Amniotic epithelial cell (primary cell): ENCODE data around the gene IMPDH2.
A peak's percentile ranks its signal among the peaks of the same experiment; 100 is the strongest.
"Not testable (repeated sequence)": the region's sequence is repeated elsewhere in the genome, so short reads cannot be mapped to it uniquely, and the experiment has no call there.

Experiments
- DNase-seq: peaks from one replicate; pipeline ENCODE4 v3.0.0-alpha.2; 2010; ENCODE audit warnings: low read depth

The IMPDH2 gene

DNA sequence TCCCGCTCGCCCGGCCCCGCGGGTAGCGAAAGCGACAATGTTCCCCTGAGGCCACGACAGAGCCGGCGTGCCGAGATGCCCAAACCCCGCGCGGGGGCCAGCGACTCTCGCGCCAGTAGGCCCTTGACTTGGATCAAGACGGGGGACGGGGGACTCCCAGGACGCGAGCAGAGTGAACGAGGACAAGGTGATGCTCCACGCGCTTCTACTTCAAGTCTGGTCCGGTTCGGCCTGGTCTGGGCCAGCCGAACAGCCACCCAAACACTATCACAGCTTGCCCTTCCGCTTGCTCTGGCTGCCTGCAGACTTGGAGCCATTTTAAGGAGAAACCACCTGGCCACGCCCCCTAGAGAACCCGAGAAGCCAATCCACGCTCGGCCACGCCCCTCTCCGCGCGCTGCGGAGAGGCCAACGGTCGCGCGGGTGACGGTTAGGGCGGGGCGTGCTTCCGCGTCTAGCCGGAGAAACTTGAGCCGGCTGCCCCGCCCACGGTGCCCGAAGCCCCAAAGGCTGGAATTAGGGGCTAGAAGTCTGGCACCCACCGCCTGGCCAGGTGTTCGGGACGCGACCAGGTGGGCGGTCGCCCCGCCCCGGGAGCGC, 7.9 kb downstream of the IMPDH2 start:
- peak; percentile 93 for DNase-seq

- no peak for DNase-seq
Observed at GRCh38 chr3:49020330-49021212, 8.6 kb downstream of the IMPDH2 start.

- no peak for DNase-seq
Observed at GRCh38 chr3:49019941-49020329, 9.3 kb downstream of the IMPDH2 start.

GRCh38 chr3:49018707-49019006, 10.5 kb downstream of the IMPDH2 start:
- no peak for DNase-seq

- peak; percentile 52 for DNase-seq
Observed at GRCh38 chr3:49017971-49018706, 11.1 kb downstream of the IMPDH2 start, which contains the start of gene DALRD3. DALRD3 (minus strand) TSS chr3:49018580; CDS start chr3:49018564, 16 bp downstream.

GRCh38 chr3:49017229-49017970, 11.8 kb downstream of the IMPDH2 start:
- DNase-seq, result no peak

DNA sequence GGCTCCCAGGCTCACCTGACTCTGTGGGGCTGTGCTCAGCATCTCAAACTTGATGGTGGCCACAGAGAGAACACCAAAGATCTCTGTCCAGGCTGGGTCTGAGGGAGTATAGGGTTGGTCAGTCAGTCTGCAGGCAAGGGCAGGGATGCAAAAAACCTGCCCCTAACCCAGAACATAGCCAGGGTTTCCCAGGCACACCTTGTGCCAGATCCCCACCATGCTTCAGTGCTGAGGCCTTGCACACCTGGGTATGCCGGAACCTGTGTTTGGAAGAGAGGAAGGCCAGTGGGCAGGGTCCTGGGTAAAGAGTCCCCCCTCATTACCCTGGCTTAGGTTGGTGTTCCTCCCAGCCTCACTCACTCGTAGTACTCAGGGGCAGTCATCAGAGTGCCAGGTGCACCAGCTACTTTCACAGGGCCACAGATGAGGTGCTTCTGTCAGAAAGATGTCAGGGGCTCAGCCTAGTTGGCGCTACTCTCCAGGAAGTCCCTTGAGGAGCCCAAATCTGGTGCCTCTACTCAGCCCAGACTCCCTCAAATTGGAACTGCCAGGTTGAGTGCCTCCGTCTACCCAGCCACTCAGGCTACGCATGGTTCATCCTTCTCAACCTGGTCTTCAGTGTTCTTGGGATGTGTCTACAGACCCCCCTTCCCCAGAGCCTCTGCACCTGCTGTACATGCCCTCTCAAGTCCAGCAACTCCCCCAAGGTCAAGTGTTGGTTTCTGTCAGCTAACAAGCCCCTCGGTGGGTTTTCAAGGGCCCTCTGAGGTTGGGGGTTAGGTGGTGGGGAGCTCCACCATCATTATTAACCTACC, 12.6 kb downstream of the IMPDH2 start:
- no peak for DNase-seq

GRCh38 chr3:49015765-49016164, 13.4 kb downstream of the IMPDH2 start:
- DNase-seq, result no peak

- no peak for DNase-seq
Observed at GRCh38 chr3:49015072-49015471, 14.1 kb downstream of the IMPDH2 start.

DNA sequence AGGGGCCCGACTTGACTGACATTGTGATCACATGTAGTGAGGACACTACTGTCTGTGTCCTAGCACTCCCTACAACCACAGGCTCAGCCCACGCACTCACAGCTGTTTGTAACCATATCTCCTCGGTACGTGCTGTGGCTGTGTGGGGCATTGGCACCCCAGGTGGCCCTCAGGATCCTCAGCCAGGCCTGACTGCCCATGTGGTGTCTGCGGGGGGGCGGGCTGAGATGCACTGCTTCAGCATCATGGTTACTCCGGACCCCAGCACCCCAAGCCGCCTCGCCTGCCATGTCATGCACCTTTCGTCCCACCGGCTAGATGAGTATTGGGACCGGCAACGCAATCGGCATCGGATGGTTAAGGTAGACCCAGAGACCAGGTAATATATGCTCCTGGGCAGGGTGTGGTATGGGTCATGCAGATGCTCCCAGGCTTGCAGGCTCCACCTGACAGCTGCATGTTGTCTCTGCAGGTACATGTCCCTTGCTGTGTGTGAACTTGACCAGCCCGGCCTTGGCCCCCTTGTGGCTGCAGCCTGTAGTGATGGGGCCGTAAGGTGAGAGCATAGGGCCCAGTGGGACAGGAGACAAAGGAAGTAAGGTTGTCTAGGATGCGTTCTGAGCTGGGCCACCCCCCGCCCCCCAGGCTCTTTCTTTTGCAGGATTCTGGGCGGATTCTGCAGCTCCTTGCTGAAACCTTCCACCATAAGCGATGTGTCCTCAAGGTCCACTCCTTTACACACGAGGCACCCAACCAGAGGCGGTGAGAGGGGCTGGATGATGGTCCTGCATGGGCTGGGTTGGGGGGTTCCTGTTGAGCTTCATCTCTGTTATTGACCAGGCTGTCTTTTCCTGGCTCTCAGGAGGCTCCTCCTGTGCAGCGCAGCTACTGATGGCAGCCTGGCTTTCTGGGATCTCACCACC, 15.2 kb downstream of the IMPDH2 start:
- peak; percentile 36 for DNase-seq

GRCh38 chr3:49013113-49013737, 16.0 kb downstream of the IMPDH2 start:
- DNase-seq, result no peak

DNA sequence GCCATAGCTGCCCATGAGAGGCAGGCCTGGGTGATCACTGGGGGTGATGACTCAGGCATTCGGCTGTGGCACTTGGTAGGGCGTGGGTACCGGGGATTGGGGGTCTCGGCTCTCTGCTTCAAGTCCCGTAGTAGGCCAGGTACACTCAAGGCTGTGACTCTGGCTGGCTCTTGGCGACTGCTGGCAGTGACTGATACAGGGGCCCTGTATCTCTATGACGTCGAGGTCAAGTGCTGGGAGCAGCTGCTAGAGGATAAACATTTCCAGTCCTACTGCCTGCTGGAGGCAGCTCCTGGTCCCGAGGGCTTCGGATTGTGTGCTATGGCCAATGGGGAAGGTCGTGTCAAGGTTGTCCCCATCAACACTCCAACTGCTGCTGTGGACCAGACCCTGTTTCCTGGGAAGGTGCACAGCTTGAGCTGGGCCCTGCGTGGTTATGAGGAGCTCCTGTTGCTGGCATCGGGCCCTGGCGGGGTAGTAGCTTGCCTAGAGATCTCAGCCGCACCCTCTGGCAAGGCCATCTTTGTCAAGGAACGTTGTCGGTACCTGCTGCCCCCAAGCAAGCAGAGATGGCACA, 16.7 kb downstream of the IMPDH2 start:
- DNase-seq, result no peak

- peak; percentile 59 for DNase-seq
Observed at GRCh38 chr3:49009396-49009795, 19.8 kb downstream of the IMPDH2 start.

- DNase-seq, result not testable (repeated sequence)
Observed at GRCh38 chr3:49008627-49009026, 20.6 kb downstream of the IMPDH2 start.

- DNase-seq, result peak; percentile 82
Observed at GRCh38 chr3:49007771-49008528, 21.2 kb downstream of the IMPDH2 start.

GRCh38 chr3:49007068-49007770, 22.0 kb downstream of the IMPDH2 start, which contains the start of gene WDR6:
WDR6 (plus strand) TSS chr3:49007391; CDS start chr3:49007432, 41 bp downstream.
- peak; percentile 97 for DNase-seq

- DNase-seq, result peak; percentile 57
Observed at GRCh38 chr3:49006408-49007067, 22.7 kb downstream of the IMPDH2 start.
